H9 (cell line): Measurements from ENCODE around the gene TYSND1. TPM values are rescaled to one million over a fixed set of nuclear protein-coding genes. Genes with fewer than 3 reads are reported as not detected.

ENCODE experiments used
- DNase-seq: peaks from one replicate; pipeline ENCODE4 v3.0.0-alpha.2; 2017
- H2AFZ ChIP-seq: one replicate; pipeline ENCODE4 v1.6.1; 2013; ENCODE audit warnings: mild to moderate bottlenecking, low read length, control low read depth, moderate library complexity
- H2AK5ac ChIP-seq: 2 replicates; pipeline ENCODE4 v1.6.1; 2013; ENCODE audit warnings: low read length, control low read depth, mixed read lengths; ENCODE audit not compliant: insufficient read length
- H2BK120ac ChIP-seq: one replicate; pipeline ENCODE4 v1.6.1; 2013; ENCODE audit warnings: low read depth, mild to moderate bottlenecking, low read length, control low read depth, inconsistent platforms; ENCODE audit not compliant: poor library complexity, severe bottlenecking
- H2BK12ac ChIP-seq: 2 replicates; pipeline ENCODE4 v1.6.1; 2013; ENCODE audit warnings: low read length, control low read depth, mixed read lengths, low read depth; ENCODE audit not compliant: insufficient read length
- H2BK15ac ChIP-seq: 2 replicates; pipeline ENCODE4 v1.6.1; 2013; ENCODE audit warnings: low read depth, low read length, control low read depth
- H2BK20ac ChIP-seq: one replicate; pipeline ENCODE4 v1.6.1; 2013; ENCODE audit warnings: low read depth, mild to moderate bottlenecking, low read length, control low read depth, inconsistent platforms; ENCODE audit not compliant: poor library complexity, severe bottlenecking
- H2BK5ac ChIP-seq: 2 replicates; pipeline ENCODE4 v1.6.1; 2013; ENCODE audit warnings: low read length, control low read depth, mixed read lengths; ENCODE audit not compliant: insufficient read length
- H3K14ac ChIP-seq: 2 replicates; pipeline ENCODE4 v1.6.1; 2013; ENCODE audit warnings: low read length, control low read depth; ENCODE audit not compliant: insufficient read depth
- H3K18ac ChIP-seq: 2 replicates; pipeline ENCODE4 v1.6.1; 2013; ENCODE audit warnings: low read depth, mild to moderate bottlenecking, mixed read lengths, low read length, control low read depth; ENCODE audit not compliant: insufficient read length
- H3K23ac ChIP-seq: 2 replicates; pipeline ENCODE4 v1.6.1; 2013; ENCODE audit warnings: low read length, control low read depth, mixed read lengths, low read depth; ENCODE audit not compliant: insufficient read length
- H3K23me2 ChIP-seq: 2 replicates; pipeline ENCODE4 v1.6.1; 2013; ENCODE audit warnings: low read depth, mild to moderate bottlenecking, mixed read lengths, low read length, control low read depth; ENCODE audit not compliant: insufficient read length, poor library complexity, severe bottlenecking
- H3K27ac ChIP-seq: 2 replicates; pipeline ENCODE4 v1.5.1; 2013; ENCODE audit warnings: low read length, control low read depth, mixed read lengths, low read depth; ENCODE audit not compliant: insufficient read length
- H3K27me3 ChIP-seq: 2 replicates; pipeline ENCODE4 v1.6.1; 2013; ENCODE audit warnings: low read length, control low read depth, inconsistent platforms; ENCODE audit not compliant: insufficient read depth
- H3K4ac ChIP-seq: 2 replicates; pipeline ENCODE4 v1.6.1; 2013; ENCODE audit warnings: low read depth, mild to moderate bottlenecking, control low read depth, inconsistent platforms, low read length, moderate library complexity
- H3K4me1 ChIP-seq: 2 replicates; pipeline ENCODE4 v1.6.1; 2013; ENCODE audit warnings: low read length, control low read depth, inconsistent platforms; ENCODE audit not compliant: insufficient read depth
- H3K4me2 ChIP-seq: 2 replicates; pipeline ENCODE4 v1.6.1; 2013; ENCODE audit warnings: low read length, control low read depth, mixed read lengths; ENCODE audit not compliant: insufficient read length, insufficient read depth
- H3K56ac ChIP-seq: 2 replicates; pipeline ENCODE4 v1.6.1; 2013; ENCODE audit warnings: low read depth, mild to moderate bottlenecking, mixed read lengths, low read length, control low read depth; ENCODE audit not compliant: insufficient read length
- H3K79me1 ChIP-seq: 2 replicates; pipeline ENCODE4 v1.6.1; 2013; ENCODE audit warnings: low read depth, mild to moderate bottlenecking, moderate library complexity, low read length, control low read depth, inconsistent platforms; ENCODE audit not compliant: insufficient read depth, poor library complexity, severe bottlenecking
- H3K79me2 ChIP-seq: 2 replicates; pipeline ENCODE4 v1.6.1; 2013; ENCODE audit warnings: low read length, control low read depth, inconsistent platforms; ENCODE audit not compliant: insufficient read depth
- H3K9ac ChIP-seq: 2 replicates; pipeline ENCODE4 v1.6.1; 2013; ENCODE audit warnings: low read length, control low read depth, mixed read lengths; ENCODE audit not compliant: insufficient read length; ENCODE audit errors: extremely low read depth
- H3K9me3 ChIP-seq: one replicate; pipeline ENCODE4 v1.6.1; 2013; ENCODE audit warnings: low read depth, low read length, inconsistent platforms; ENCODE audit not compliant: control insufficient read depth
- H3T11ph ChIP-seq: one replicate; pipeline ENCODE4 v1.6.1; 2013; ENCODE audit warnings: mild to moderate bottlenecking, low read length, control low read depth, inconsistent platforms
- H4K20me1 ChIP-seq: one replicate; pipeline ENCODE4 v1.6.1; 2013; ENCODE audit not compliant: control insufficient read depth, insufficient read length, insufficient read depth
- H4K5ac ChIP-seq: 2 replicates; pipeline ENCODE4 v1.6.1; 2013; ENCODE audit warnings: low read depth, mild to moderate bottlenecking, mixed read lengths, low read length, control low read depth; ENCODE audit not compliant: insufficient read length
- H4K8ac ChIP-seq: replicated peaks from 2 replicates; pipeline ENCODE4 v1.6.1; 2013; ENCODE audit warnings: low read length, control low read depth, mixed read lengths, low read depth; ENCODE audit not compliant: insufficient read length
- H4K91ac ChIP-seq: 2 replicates; pipeline ENCODE4 v1.6.1; 2013; ENCODE audit warnings: low read depth, mild to moderate bottlenecking, moderate library complexity, mixed read lengths, low read length, control low read depth; ENCODE audit not compliant: insufficient read length
- H3K27ac Mint-ChIP-seq, 3 experiments: 2 replicates in 2 of 3; 3 replicates in 1 of 3; pipeline ENCODE4 v1.8.0; 2020 to 2021; ENCODE audit warnings: mixed read lengths in 3 of 3, mild to moderate bottlenecking in 1 of 3, moderate library complexity in 1 of 3
- H3K27me3 Mint-ChIP-seq: 2 replicates; pipeline ENCODE4 v1.8.0; 2021; ENCODE audit warnings: low read depth, mild to moderate bottlenecking, moderate library complexity, mixed read lengths
- H3K36me3 Mint-ChIP-seq, 3 experiments: 2 replicates in 2 of 3; 3 replicates in 1 of 3; pipeline ENCODE4 v1.8.0; 2020 to 2021; ENCODE audit warnings: low read depth in 3 of 3, mixed read lengths in 3 of 3; ENCODE audit not compliant: insufficient read depth in 1 of 3
- H3K4me1 Mint-ChIP-seq, 2 experiments: 2 replicates each; pipeline ENCODE4 v1.8.0; 2020; ENCODE audit warnings: mixed read lengths in 2 of 2
- H3K4me3 Mint-ChIP-seq, 2 experiments: 2 replicates in 1 of 2; 3 replicates in 1 of 2; pipeline ENCODE4 v1.8.0; 2020 to 2021; ENCODE audit warnings: mild to moderate bottlenecking in 2 of 2, mixed read lengths in 2 of 2, moderate library complexity in 1 of 2
- H3K9me3 Mint-ChIP-seq, 2 experiments: 2 replicates in 1 of 2; 3 replicates in 1 of 2; pipeline ENCODE4 v1.8.0; 2020; ENCODE audit warnings: mild to moderate bottlenecking in 2 of 2, mixed read lengths in 2 of 2, moderate library complexity in 1 of 2
- CTCF ChIP-seq: fragments of 200-600 bp; sonication (generic); conservative IDR thresholded peaks from 3 replicates; pipeline ENCODE4 v1.8.0; 2021; ENCODE audit warnings: antibody characterized with exemption, mild to moderate bottlenecking
- WGBS: extraction: QIAGEN DNeasy Blood & Tissue Kit; methylation state at CpG from one replicate; pipeline ENCODE4 v1.1.7; 2013; ENCODE audit warnings: missing lambda C conversion rate, low lambda C conversion rate, mixed read lengths; ENCODE audit not compliant: insufficient read length; ENCODE audit errors: extremely low coverage; 5-methylcytosine and 5-hydroxymethylcytosine counted together
- total RNA-seq: library from RNA; stranded (reverse); gene quantifications from 2 replicates; pipeline ENCODE4 v1.2.1, GENCODE V29; 2021

The TYSND1 gene
- total RNA-seq, 1 experiment from 2014 or later: 12.8 TPM

DNA sequence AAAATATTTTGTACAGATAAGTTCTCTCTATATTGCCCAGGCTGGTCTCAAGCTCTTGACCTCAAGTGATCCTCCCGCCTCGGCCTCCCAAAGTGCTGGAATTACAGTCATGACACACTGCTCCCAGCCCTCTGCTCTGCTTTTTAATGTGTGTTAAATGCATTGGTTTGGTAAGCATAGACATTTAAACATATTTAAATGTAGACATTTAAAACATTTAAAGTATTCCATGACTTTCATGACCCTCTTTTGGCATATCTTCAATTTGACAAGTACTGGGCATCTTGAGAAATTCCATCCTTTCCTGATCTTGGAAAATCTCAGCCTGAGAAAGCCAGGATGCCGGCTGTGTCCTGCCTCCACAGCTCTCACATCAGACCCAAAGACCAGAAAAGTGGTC lies 29.0 kb upstream of the TYSND1 start:
- no peak for TF ChIP-seq CTCF
- no peak overlapping the region for H2BK120ac ChIP-seq
- H3K4me1 ChIP-seq: no peaks in the 10 kb centered on the region
- H3K9ac ChIP-seq: no peak overlapping the region
- H2BK12ac ChIP-seq: no peak overlapping the region
- Mint-ChIP-seq H3K9me3 (peaks cover 3 to 9% of the 10 kb centered on the region in 2 experiments; a peak in 3 of 5 replicates), H3K27ac (no peak overlapping the region), H3K4me1 (peaks cover 0 to 4% of the 10 kb centered on the region in 2 experiments; a peak in 2 of 4 replicates), H3K36me3 (no peaks in the 10 kb centered on the region; a peak in 1 of 7 replicates), H3K27me3 (peaks cover 1% of the 10 kb centered on the region), H3K4me3 (no peak overlapping the region)
- no peak for DNase-seq
- no peaks in the 10 kb centered on the region for H3K79me1 ChIP-seq
- H3K4ac ChIP-seq: no peak overlapping the region
- no peak overlapping the region for H3K27ac ChIP-seq
- H2AFZ ChIP-seq: no peak overlapping the region
- no peaks in the 10 kb centered on the region for H3K79me2 ChIP-seq
- no peak overlapping the region for H2BK5ac ChIP-seq
- H3K18ac ChIP-seq: no peak overlapping the region
- no CpG with 5 or more reads among the region's 3 CpGs for WGBS
- H3K9me3 ChIP-seq: no peaks in the 10 kb centered on the region
- H2BK15ac ChIP-seq: no peak overlapping the region
- no peak overlapping the region for H3K56ac ChIP-seq
- H4K8ac ChIP-seq: no peak overlapping the region
- H4K20me1 ChIP-seq: no peaks in the 10 kb centered on the region
- no peak overlapping the region for H2BK20ac ChIP-seq
- no peak overlapping the region for H3K4me2 ChIP-seq
- no peak overlapping the region for H3K23ac ChIP-seq
- no peak overlapping the region for H4K91ac ChIP-seq
- no peaks in the 10 kb centered on the region for H3K27me3 ChIP-seq
- H3K23me2 ChIP-seq: peaks cover 2% of the 10 kb centered on the region
- no peak overlapping the region for H2AK5ac ChIP-seq
- no peak overlapping the region for H3K14ac ChIP-seq
- no peak overlapping the region for H4K5ac ChIP-seq
- H3T11ph ChIP-seq: no peak overlapping the region
